GM12875 (cell line): ENCODE results near the gene SMIM38.
"Not testable (repeated sequence)": the region's sequence is repeated elsewhere in the genome, so short reads cannot be mapped to it uniquely, and the experiment has no call there.

Experiments used
- H3K4me3 ChIP-seq: one replicate; pipeline ENCODE4 v1.5.1; 2011; ENCODE audit warnings: low read depth, low read length, control low read depth
- CTCF ChIP-seq: IDR thresholded peaks from 2 replicates; pipeline ENCODE4 v1.5.1; 2011; ENCODE audit warnings: low read depth, mild to moderate bottlenecking, control low read depth, inconsistent platforms, low read length, moderate library complexity, borderline replicate concordance; ENCODE audit not compliant: insufficient read depth

The SMIM38 gene

GRCh38 chr11:69129053-69129452 lies 26.7 kb upstream of the SMIM38 start:
- TF ChIP-seq CTCF: no peak
- no peak overlapping the region for H3K4me3 ChIP-seq

- H3K4me3 ChIP-seq: no peak overlapping the region
- TF ChIP-seq CTCF: no peak
Observed at GRCh38 chr11:69129647-69130046, 26.1 kb upstream of the SMIM38 start.

- no peak for TF ChIP-seq CTCF
- no peak overlapping the region for H3K4me3 ChIP-seq
Observed at GRCh38 chr11:69130654-69131053, 25.1 kb upstream of the SMIM38 start.

GRCh38 chr11:69131121-69131566 lies 24.6 kb upstream of the SMIM38 start:
- no peak for TF ChIP-seq CTCF
- no peak overlapping the region for H3K4me3 ChIP-seq

GRCh38 chr11:69131644-69132300 lies 24.0 kb upstream of the SMIM38 start:
- no peak overlapping the region for H3K4me3 ChIP-seq
- TF ChIP-seq CTCF: peak; percentile 20; the same call in 1 of the 2 replicates

GRCh38 chr11:69132301-69132670 lies 23.4 kb upstream of the SMIM38 start:
- no peak for TF ChIP-seq CTCF
- H3K4me3 ChIP-seq: no peak overlapping the region

- H3K4me3 ChIP-seq: no peak overlapping the region
- no peak for TF ChIP-seq CTCF
Observed at GRCh38 chr11:69133251-69133650, 22.5 kb upstream of the SMIM38 start.

- H3K4me3 ChIP-seq: not testable (repeated sequence)
Observed at GRCh38 chr11:69134182-69134581, 21.6 kb upstream of the SMIM38 start.
